GM20000 (cell line): ENCODE data around the gene FETUB.

ENCODE experiments used
- DNase-seq: peaks from one replicate; pipeline ENCODE4 v3.0.0; 2012; ENCODE audit warnings: low spot score
- TF ChIP-seq, protein P1 (sequence below): IDR thresholded peaks from 2 replicates; pipeline ENCODE4 v1.5.1; 2012; ENCODE audit warnings: mild to moderate bottlenecking, control low read depth; ENCODE audit errors: extremely low read depth, missing control alignments

Gene FETUB

DNA sequence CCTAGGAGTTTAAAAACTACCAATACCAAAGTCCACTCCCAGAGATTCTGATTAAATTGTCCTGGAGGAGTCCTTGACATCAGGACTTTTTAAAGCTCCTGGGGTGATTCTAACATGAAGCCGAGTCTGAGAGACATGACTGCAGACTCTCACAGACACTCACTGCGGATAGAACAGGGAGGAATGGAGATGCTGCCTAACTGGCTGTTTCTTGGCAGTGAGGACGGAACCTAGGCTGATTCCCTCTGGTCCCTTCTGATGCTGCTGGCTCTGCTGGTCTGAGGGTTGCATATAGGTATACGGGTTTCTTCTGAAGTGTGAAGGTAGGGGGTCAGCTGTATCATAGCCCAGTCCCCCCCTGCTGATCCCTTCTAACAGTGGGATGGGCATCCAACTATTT, 24.3 kb downstream of the FETUB start:
- TF ChIP-seq, protein P1, sequence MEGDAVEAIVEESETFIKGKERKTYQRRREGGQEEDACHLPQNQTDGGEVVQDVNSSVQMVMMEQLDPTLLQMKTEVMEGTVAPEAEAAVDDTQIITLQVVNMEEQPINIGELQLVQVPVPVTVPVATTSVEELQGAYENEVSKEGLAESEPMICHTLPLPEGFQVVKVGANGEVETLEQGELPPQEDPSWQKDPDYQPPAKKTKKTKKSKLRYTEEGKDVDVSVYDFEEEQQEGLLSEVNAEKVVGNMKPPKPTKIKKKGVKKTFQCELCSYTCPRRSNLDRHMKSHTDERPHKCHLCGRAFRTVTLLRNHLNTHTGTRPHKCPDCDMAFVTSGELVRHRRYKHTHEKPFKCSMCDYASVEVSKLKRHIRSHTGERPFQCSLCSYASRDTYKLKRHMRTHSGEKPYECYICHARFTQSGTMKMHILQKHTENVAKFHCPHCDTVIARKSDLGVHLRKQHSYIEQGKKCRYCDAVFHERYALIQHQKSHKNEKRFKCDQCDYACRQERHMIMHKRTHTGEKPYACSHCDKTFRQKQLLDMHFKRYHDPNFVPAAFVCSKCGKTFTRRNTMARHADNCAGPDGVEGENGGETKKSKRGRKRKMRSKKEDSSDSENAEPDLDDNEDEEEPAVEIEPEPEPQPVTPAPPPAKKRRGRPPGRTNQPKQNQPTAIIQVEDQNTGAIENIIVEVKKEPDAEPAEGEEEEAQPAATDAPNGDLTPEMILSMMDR, result no peak
- no peak for DNase-seq

DNA sequence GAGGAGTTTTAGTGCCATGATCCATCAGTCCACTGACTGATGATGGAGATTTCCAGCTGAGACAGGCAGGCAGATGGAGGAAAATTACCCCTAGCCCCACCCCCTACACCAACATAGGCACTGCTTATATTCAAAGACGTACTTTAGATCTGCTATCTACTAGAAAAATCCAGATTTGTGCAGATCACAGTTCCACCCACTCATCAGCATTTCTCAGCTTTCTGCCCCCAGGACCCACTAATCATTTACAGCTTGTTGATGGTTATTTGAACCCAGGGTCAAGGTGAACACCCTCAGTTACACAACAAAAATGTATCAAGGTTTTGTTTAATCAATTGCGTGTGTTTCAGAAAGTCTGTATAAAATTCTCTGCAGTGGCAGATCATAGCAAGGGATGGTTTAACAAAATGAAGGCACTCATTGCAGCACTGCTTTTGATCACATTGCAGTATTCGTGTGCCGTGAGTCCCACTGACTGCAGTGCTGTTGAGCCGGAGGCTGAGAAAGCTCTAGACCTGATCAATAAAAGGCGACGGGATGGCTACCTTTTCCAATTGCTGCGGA, 25.5 kb downstream of the FETUB start, which contains the start of gene HRG:
Gene HRG, plus strand, starts transcription at position 390 of the 564 bp plus-strand sequence. Its CDS starts 18 bp downstream, at position 408.
- TF ChIP-seq, protein P1, result no peak
- DNase-seq, result no peak

DNA sequence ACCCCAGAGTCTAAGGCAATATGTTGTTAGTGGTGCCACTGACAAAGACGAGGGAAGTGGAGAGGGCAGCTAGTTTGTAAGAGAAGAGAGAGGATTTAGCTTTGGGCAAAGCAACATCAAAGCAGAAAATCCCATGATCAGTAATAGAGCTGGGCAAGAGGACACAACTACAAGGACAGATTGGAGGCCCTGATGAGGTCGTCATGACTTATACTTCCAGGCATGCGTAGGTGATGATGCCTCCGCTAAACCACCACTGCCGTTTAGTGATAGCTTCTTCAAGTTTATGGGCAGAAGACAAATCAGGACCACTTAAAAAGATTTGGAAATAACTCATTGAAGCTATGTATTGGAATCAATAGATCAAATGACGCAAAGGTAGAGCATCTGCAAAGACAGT, 28.2 kb downstream of the FETUB start:
- TF ChIP-seq, protein P1, result no peak
- DNase-seq, result no peak

DNA sequence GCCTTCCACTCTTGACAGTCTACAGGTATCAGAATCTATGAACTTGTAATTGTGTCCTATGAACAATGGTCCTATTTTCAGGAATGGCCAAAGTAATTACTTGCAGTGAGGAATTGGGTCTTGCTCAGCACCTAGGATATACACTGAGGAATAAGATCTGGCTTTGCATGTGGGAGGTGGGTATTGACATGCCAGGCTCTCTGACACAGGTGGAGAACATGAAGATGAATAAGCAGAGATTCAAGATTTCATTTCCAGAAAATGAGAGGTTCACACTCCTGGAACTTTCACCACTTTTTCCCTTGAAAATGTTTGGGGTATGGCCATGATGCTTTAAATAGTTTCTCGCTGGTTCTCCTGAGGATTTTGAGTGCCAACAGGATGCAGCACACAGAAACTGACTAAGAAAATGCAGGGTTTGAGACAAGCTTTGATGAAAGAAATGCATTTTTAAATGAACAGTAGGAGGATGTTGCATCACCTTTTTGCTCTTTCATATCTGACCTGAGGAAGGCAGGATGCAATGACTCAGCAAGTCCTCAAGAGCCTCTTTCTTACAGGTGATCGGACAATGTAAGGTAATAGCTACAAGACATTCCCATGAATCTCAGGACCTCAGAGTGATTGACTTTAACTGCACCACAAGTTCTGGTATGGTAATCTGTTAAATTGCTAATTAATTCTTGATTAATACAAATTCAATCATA, 29.3 kb downstream of the FETUB start:
- TF ChIP-seq, protein P1, result no peak
- no peak for DNase-seq

DNA sequence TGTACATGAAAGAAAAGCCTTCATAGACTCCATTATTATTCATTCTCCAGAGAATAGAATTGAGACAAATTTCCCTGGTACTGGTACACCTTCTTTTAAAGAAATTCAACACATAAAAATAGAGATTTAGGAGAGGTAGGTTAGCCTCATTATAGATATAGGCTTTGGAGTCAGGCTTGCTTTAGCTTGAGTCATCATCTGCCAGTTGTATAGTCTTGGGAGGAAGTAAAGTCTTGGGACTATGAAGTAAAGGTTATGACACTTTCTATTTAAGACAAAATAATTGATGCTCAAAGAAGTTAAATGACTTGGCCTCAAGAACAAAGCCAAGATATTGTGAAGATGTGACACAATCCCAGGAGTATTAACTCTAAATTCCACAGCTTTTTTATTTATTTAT, 30.0 kb downstream of the FETUB start:
- TF ChIP-seq, protein P1, result no peak
- DNase-seq, result no peak

DNA sequence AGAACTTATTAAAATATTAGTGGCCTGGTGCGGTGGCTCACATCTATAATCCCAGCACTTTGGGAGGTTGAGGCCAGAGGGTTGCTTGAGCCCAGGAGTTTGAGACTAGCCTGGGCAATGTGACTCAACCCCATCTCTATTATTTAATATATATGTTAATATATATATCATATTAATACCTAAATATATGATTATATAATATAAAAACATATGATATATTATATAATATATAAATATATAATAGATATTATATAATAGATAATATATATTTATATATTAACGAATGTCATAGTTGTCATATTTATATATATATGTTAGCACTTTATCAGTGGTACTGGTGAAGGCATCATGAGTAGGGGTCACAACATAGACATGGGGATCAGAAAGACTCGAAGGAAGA, 30.9 kb downstream of the FETUB start:
- no peak for DNase-seq
- TF ChIP-seq, protein P1, result no peak

DNA sequence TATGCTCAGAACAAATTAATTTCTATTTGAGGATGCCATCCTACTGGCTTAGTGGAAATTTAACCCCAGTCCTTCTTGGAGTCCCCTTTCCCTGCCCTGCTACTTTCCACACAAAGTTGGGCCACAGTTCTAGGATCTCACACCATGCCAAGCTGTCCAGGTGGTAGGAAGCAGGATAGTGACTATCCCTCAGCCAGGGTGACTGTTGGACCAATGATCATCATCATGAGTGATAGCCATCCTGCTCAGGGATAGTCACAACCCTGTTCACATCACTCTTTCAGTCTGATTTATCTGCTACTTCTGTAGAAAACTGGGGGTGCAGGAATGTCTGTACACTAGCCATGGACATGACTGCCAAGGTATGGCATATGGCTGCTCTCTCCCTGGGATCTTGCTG, 38.4 kb downstream of the FETUB start:
- TF ChIP-seq, protein P1, result no peak
- no peak for DNase-seq
